K562 (cell line): ENCODE results near the gene TP53TG3E. TPM values are rescaled to one million over a fixed set of nuclear protein-coding genes. Genes with fewer than 3 reads are reported as not detected.

ENCODE experiments used
- polyA plus RNA-seq, 8 experiments: library from polyadenylated mRNA; depleted of rRNA in 4 of 8; stranded (reverse) in 5 of 8; unstranded in 3 of 8; fragments of >200 nt; fragmentation: Nextera tagmentation in 2 of 8; fragmentation: Illumina TruSeq in 1 of 8; extraction: Ambion mirVana in 2 of 8; extraction: Trizol in 1 of 8; gene quantifications; 2 replicates each; pipeline versions ENCODE4 v1.2.1 to v1.2.3, GENCODE V29; 2011 to 2014; ENCODE audit warnings: inconsistent platforms in 1 of 8, missing spikeins in 1 of 8
- small RNA-seq: library from RNA; depleted of rRNA; stranded (forward); fragments of <200 nt; gene quantifications from one replicate; pipeline ENCODE3, GENCODE V24; 2014
- total RNA-seq, 7 experiments: library from RNA; depleted of rRNA in 6 of 7; stranded (reverse); fragments of >200 nt in 6 of 7; fragmentation: Illumina TruSeq in 2 of 7; extraction: Trizol in 2 of 7; gene quantifications; 2 replicates each; pipeline versions ENCODE4 v1.2.1 to v1.2.3, GENCODE V29; 2011 to 2021; ENCODE audit warnings: low replicate concordance in 1 of 7

Gene TP53TG3E
- total and polyA plus RNA-seq, 9 of the 15 experiments (the other 6 are each of a cell fraction or from before 2014, with no cell fraction given), result not detected

Small RNA genes lying within 50 kb of the gene (small RNA-seq; reads per million reads assigned to genes)
- gene AC141257.3, result not detected

Other genes starting within 250 kb of the TP53TG3E start
- 0.54 and 1.6 TPM in 2 replicates for gene TP53TG3C, start 110.1 kb upstream of the TP53TG3E start, total RNA-seq (2014; rRNA removed)
- gene TP53TG3C, start 110.1 kb upstream of the TP53TG3E start, total RNA-seq (2014; rRNA removed; fragmentation: Illumina TruSeq; extraction: Trizol), result 1.2 and 1.6 TPM in 2 replicates
- 0.45 and 1.6 TPM in 2 replicates for gene TP53TG3C, start 110.1 kb upstream of the TP53TG3E start, total RNA-seq (2015; rRNA removed; fragmentation: Illumina TruSeq; extraction: Trizol)
- 1.6 and 2.8 TPM in 2 replicates for gene TP53TG3C, start 110.1 kb upstream of the TP53TG3E start, total RNA-seq (2021)
- 0.75 and 1.9 TPM in 2 replicates for gene TP53TG3C, start 110.1 kb upstream of the TP53TG3E start, polyA plus RNA-seq (2011; rRNA removed)
- gene TP53TG3C, start 110.1 kb upstream of the TP53TG3E start, polyA plus RNA-seq (2014; fragmentation: Illumina TruSeq; extraction: Trizol), result 2.1 and 3.3 TPM in 2 replicates
- 10 to 100 TPM in 1 of 2 experiments, 1 to 10 TPM in 1; 5.6 to 12.6 TPM for gene TP53TG3C, start 110.1 kb upstream of the TP53TG3E start, polyA plus RNA-seq (2014; fragmentation: Nextera tagmentation; extraction: Ambion mirVana)
- 1.4 and 3.2 TPM in 2 replicates for gene TP53TG3C, start 110.1 kb upstream of the TP53TG3E start, polyA plus RNA-seq (2014; rRNA removed)
- gene TP53TG3B, start 56.5 kb downstream of the TP53TG3E start, total RNA-seq (2014; rRNA removed), result 0.45 and 1.3 TPM in 2 replicates
- 0.89 and 2.1 TPM in 2 replicates for gene TP53TG3B, start 56.5 kb downstream of the TP53TG3E start, total RNA-seq (2014; rRNA removed; fragmentation: Illumina TruSeq; extraction: Trizol)
- 0.83 and 1.4 TPM in 2 replicates for gene TP53TG3B, start 56.5 kb downstream of the TP53TG3E start, total RNA-seq (2015; rRNA removed; fragmentation: Illumina TruSeq; extraction: Trizol)
- gene TP53TG3B, start 56.5 kb downstream of the TP53TG3E start, total RNA-seq (2021), result 0.34 and 0.66 TPM in 2 replicates
- 0.36 TPM in 1 of 2 replicates, not detected in the other for gene TP53TG3B, start 56.5 kb downstream of the TP53TG3E start, polyA plus RNA-seq (2011; rRNA removed)
- 2.1 and 3.9 TPM in 2 replicates for gene TP53TG3B, start 56.5 kb downstream of the TP53TG3E start, polyA plus RNA-seq (2014; fragmentation: Illumina TruSeq; extraction: Trizol)
- gene TP53TG3B, start 56.5 kb downstream of the TP53TG3E start, polyA plus RNA-seq (2014; fragmentation: Nextera tagmentation; extraction: Ambion mirVana), result 1 to 10 TPM in 1 of 2 experiments, under 1 TPM in 1; 0.85 to 2.5 TPM
- gene TP53TG3B, start 56.5 kb downstream of the TP53TG3E start, polyA plus RNA-seq (2014; rRNA removed), result 1.2 TPM in 1 of 2 replicates, not detected in the other
- gene TP53TG3F, start 155.3 kb downstream of the TP53TG3E start, total RNA-seq (2014; rRNA removed), result 0.36 and 0.45 TPM in 2 replicates
- gene TP53TG3F, start 155.3 kb downstream of the TP53TG3E start, total RNA-seq (2014; rRNA removed; fragmentation: Illumina TruSeq; extraction: Trizol), result 0.86 and 0.98 TPM in 2 replicates
- gene TP53TG3F, start 155.3 kb downstream of the TP53TG3E start, total RNA-seq (2015; rRNA removed; fragmentation: Illumina TruSeq; extraction: Trizol), result 0.57 and 1.2 TPM in 2 replicates
- gene TP53TG3F, start 155.3 kb downstream of the TP53TG3E start, total RNA-seq (2021), result 0.84 and 1.2 TPM in 2 replicates
- 0.70 and 1.1 TPM in 2 replicates for gene TP53TG3F, start 155.3 kb downstream of the TP53TG3E start, polyA plus RNA-seq (2011; rRNA removed)
- 0.83 and 1.0 TPM in 2 replicates for gene TP53TG3F, start 155.3 kb downstream of the TP53TG3E start, polyA plus RNA-seq (2014; fragmentation: Illumina TruSeq; extraction: Trizol)
- gene TP53TG3F, start 155.3 kb downstream of the TP53TG3E start, polyA plus RNA-seq (2014; fragmentation: Nextera tagmentation; extraction: Ambion mirVana), result 1 to 10 TPM; 2.8 to 3.3 TPM
- 1.2 and 1.3 TPM in 2 replicates for gene TP53TG3F, start 155.3 kb downstream of the TP53TG3E start, polyA plus RNA-seq (2014; rRNA removed)